ENCODE data around the gene PTPRD. TPM values are rescaled to one million over a fixed set of nuclear protein-coding genes. Genes with fewer than 3 reads are reported as not detected.

The PTPRD gene
- total and polyA plus RNA-seq, 2 of the 4 experiments (the other 2 are of a cell fraction), result 0.07 to 0.18 TPM

DNA sequence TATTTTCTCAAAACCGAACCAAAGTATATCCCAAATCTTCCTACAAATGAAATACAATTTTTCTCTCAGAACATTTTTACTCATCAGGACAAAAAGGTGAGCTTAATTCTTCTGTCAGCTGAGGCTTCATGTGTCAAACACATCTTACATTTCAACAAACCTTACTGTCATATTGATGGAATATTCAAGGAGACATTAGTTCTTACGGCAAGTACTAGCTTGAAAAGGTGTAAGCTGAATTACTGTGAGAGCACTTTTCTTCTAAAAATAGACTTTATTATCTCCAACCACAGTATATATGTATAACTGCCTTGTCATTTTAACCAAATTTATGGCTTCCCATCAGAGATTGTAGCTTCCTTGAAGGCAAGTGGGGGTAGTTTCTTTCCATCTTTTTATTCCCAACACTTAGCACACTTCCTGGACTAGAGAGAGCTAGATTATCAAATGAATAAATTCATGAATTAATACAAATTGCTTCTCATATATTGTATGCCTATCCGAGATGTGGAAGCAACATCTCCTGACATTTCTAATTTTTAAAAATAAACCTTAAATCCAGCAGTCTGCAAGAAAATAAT lies 1990.5 kb downstream of the PTPRD start:
- H4K20me1 ChIP-seq (ENCODE audit: insufficient read depth, low read length), result no peaks in the 10 kb centered on the region
- H2AFZ ChIP-seq (replicated peaks; ENCODE audit: low read length, poor library complexity), result no peak overlapping the region
- no peak overlapping the region for H3K4me2 ChIP-seq (ENCODE audit: low read depth, low read length)
- H3K4ac ChIP-seq (ENCODE audit: low read depth, low read length), result no peak overlapping the region
- H3K18ac ChIP-seq (ENCODE audit: low read depth, low read length), result no peak overlapping the region
- H3K27ac ChIP-seq (ENCODE audit: insufficient read depth, low read length), result no peak overlapping the region
- H3K14ac ChIP-seq (replicated peaks; ENCODE audit: low read depth, low read length), result no peak overlapping the region
- dilution Hi-C loops (cut with HindIII; ENCODE audit: low sequenced_read_pairs, unreplicated experiment), result no loop called here
- no peak overlapping the region for H4K5ac ChIP-seq (ENCODE audit: low read depth, low read length)
- H2BK120ac ChIP-seq (ENCODE audit: low read depth, low read length), result no peak overlapping the region
- no peak overlapping the region for H2BK20ac ChIP-seq (ENCODE audit: low read depth, low read length)
- no TSS peak for BruUV-seq (replicated peaks)
- no peak overlapping the region for H3K23ac ChIP-seq (ENCODE audit: low read depth, low read length)
- no peak overlapping the region for H3K9ac ChIP-seq (ENCODE audit: low read depth, low read length)
- no peaks in the 10 kb centered on the region for H3K79me1 ChIP-seq (ENCODE audit: low read depth in 1 of 2, low read length in 2 of 2)
- intact Hi-C loops (cut with micrococcal nuclease), result no loop called here
- H3K4me3 ChIP-seq (ENCODE audit: insufficient read depth, low read depth, low read length), result no peak overlapping the region
- H3K9me3 ChIP-seq (ENCODE audit: control insufficient read depth, insufficient read depth, low read length), result no peaks in the 10 kb centered on the region; the same call in 1 of the 2 replicates
- H3K4me1 ChIP-seq (ENCODE audit: control insufficient read depth, insufficient read depth, low read length), result no peaks in the 10 kb centered on the region
- H2AK5ac ChIP-seq (ENCODE audit: low read depth, low read length), result no peak overlapping the region
- WGBS, 2 experiments (ENCODE audit: extremely low coverage in 2 of 2, insufficient read length in 1 of 2), result no CpG with 5 or more reads among the region's 3 CpGs
- H4K91ac ChIP-seq (ENCODE audit: insufficient read depth, low read depth, low read length), result no peak overlapping the region
- no peaks in the 10 kb centered on the region for H3K36me3 ChIP-seq (ENCODE audit: control insufficient read depth, insufficient read depth, low read length)
- POLR2A ChIA-PET (ENCODE audit: unreplicated experiment), result no interaction called here
- TF ChIP-seq, protein P1, sequence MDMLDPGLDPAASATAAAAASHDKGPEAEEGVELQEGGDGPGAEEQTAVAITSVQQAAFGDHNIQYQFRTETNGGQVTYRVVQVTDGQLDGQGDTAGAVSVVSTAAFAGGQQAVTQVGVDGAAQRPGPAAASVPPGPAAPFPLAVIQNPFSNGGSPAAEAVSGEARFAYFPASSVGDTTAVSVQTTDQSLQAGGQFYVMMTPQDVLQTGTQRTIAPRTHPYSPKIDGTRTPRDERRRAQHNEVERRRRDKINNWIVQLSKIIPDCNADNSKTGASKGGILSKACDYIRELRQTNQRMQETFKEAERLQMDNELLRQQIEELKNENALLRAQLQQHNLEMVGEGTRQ (IDR thresholded peaks at IDR 0.05; ENCODE audit: low read depth, low read length), result no peak
- TF ChIP-seq RFX5 (IDR thresholded peaks at IDR 0.05; ENCODE audit: low read depth, low read length) (no peak), MAZ (IDR thresholded peaks at IDR 0.05; ENCODE audit: borderline replicate concordance, low read depth, low read length) (no peak), FOS (IDR thresholded peaks at IDR 0.05; ENCODE audit: low read depth, low read length) (no peak), SMC3 (IDR thresholded peaks at IDR 0.05; ENCODE audit: low read depth, low read length) (no peak), CEBPB (IDR thresholded peaks at IDR 0.05; ENCODE audit: low read depth, low read length) (no peak), CHD1 (IDR thresholded peaks at IDR 0.05; ENCODE audit: low read depth, low read length) (no peak), BHLHE40 (IDR thresholded peaks at IDR 0.05; ENCODE audit: low read depth, low read length) (no peak), RAD21 (IDR thresholded peaks at IDR 0.05; ENCODE audit: low read length) (no peak), NFE2L2 (IDR thresholded peaks at IDR 0.05; ENCODE audit: low read depth, low read length) (no peak), POLR2A (IDR thresholded peaks at IDR 0.05; ENCODE audit: low read depth, low read length) (no peak), MXI1 (IDR thresholded peaks at IDR 0.05; ENCODE audit: borderline replicate concordance, low read depth, low read length) (no peak), RCOR1 (IDR thresholded peaks at IDR 0.05; ENCODE audit: insufficient replicate concordance, low read length) (no peak), MAFK (IDR thresholded peaks at IDR 0.05; ENCODE audit: low read depth, low read length) (no peak)
- TF ChIP-seq, protein P2, sequence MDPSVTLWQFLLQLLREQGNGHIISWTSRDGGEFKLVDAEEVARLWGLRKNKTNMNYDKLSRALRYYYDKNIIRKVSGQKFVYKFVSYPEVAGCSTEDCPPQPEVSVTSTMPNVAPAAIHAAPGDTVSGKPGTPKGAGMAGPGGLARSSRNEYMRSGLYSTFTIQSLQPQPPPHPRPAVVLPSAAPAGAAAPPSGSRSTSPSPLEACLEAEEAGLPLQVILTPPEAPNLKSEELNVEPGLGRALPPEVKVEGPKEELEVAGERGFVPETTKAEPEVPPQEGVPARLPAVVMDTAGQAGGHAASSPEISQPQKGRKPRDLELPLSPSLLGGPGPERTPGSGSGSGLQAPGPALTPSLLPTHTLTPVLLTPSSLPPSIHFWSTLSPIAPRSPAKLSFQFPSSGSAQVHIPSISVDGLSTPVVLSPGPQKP (IDR thresholded peaks at IDR 0.05; ENCODE audit: borderline replicate concordance, low read depth, low read length), result no peak
- TF ChIP-seq, protein P3, sequence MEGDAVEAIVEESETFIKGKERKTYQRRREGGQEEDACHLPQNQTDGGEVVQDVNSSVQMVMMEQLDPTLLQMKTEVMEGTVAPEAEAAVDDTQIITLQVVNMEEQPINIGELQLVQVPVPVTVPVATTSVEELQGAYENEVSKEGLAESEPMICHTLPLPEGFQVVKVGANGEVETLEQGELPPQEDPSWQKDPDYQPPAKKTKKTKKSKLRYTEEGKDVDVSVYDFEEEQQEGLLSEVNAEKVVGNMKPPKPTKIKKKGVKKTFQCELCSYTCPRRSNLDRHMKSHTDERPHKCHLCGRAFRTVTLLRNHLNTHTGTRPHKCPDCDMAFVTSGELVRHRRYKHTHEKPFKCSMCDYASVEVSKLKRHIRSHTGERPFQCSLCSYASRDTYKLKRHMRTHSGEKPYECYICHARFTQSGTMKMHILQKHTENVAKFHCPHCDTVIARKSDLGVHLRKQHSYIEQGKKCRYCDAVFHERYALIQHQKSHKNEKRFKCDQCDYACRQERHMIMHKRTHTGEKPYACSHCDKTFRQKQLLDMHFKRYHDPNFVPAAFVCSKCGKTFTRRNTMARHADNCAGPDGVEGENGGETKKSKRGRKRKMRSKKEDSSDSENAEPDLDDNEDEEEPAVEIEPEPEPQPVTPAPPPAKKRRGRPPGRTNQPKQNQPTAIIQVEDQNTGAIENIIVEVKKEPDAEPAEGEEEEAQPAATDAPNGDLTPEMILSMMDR (conservative IDR thresholded peaks at IDR 0.05; ENCODE audit: low read depth, low read length), result no peak
- H2BK5ac ChIP-seq (ENCODE audit: low read depth, low read length, poor library complexity, severe bottlenecking), result no peak overlapping the region
- no peak overlapping the region for H3K56ac ChIP-seq (ENCODE audit: extremely low read depth, insufficient read depth, low read length)
- DNase-seq (no peak), ATAC-seq (ENCODE audit: low read depth) (no peak)
- in situ Hi-C loops (cut with MboI; ENCODE audit: low sequenced_read_pairs), result no loop called here
- no peak overlapping the region for H4K8ac ChIP-seq (ENCODE audit: low read depth in 2 of 2, low read length in 2 of 2)
- no peaks in the 10 kb centered on the region for H3K9me1 ChIP-seq (ENCODE audit: insufficient read depth, low read length)
- H2AK9ac ChIP-seq (replicated peaks; ENCODE audit: low read depth, low read length, poor library complexity), result no peak overlapping the region
- no peak overlapping the region for H2BK15ac ChIP-seq (ENCODE audit: low read depth, low read length)
- H3K27me3 ChIP-seq (ENCODE audit: control insufficient read depth, insufficient read depth, low read length), result no peaks in the 10 kb centered on the region
- CTCF ChIA-PET, result no interaction called here
